RWPE1 (cell line): ENCODE measurements around the gene ATP2B2.
A peak's percentile ranks its signal among the peaks of the same experiment; 100 is the strongest.
"Not testable (repeated sequence)": the region's sequence is repeated elsewhere in the genome, so short reads cannot be mapped to it uniquely, and the experiment has no call there.

ENCODE experiments used
- CTCF ChIA-PET: fragments of 350-600 bp; sonication (Branson Sonifier 250); formaldehyde crosslinking; extraction: SDS; loops from one replicate; lab custom pipeline; 2021; lab: Yijun Ruan, JAX
- POLR2A ChIA-PET: fragments of 400-600 bp; formaldehyde crosslinking; extraction: SDS; loops from one replicate; lab custom pipeline; 2020; ENCODE audit warnings: antibody characterized with exemption; ENCODE audit not compliant: low non-redundant PET; lab: Yijun Ruan, JAX
- DNase-seq: peaks from one replicate; pipeline ENCODE4 v3.0.0; 2012; ENCODE audit warnings: low spot score
- H3K27ac ChIP-seq: fragments of 450-650 bp; 2 replicates; pipeline ENCODE4 v1.5.1; 2017
- CTCF ChIP-seq: fragments of 450-650 bp; conservative IDR thresholded peaks from 2 replicates; pipeline ENCODE4 v1.5.1; 2017; ENCODE audit warnings: low read depth, mild to moderate bottlenecking

Gene ATP2B2

GRCh38 chr3:10299175-10299574, 206.2 kb downstream of the ATP2B2 start:
- CTCF ChIA-PET: no interaction called here
- no peak for TF ChIP-seq CTCF
- no peak overlapping the region for H3K27ac ChIP-seq
- POLR2A ChIA-PET: no interaction called here
- DNase-seq: no peak

DNA sequence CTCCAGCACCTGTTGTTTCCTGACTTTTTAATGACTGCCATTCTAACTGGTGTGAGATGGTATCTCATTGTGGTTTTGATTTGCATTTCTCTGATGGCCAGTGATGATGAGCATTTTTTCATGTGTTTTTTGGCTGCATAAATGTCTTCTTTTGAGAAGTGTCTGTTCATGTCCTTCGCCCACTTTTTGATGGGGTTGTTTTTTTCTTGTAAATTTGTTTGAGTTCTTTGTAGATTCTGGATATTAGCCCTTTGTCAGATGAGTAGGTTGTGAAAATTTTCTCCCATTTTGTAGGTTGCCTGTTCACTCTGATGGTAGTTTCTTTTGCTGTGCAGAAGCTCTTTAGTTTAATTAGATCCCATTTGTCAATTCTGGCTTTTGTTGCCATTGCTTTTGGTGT, 207.3 kb downstream of the ATP2B2 start:
- DNase-seq, CTCF ChIA-PET, POLR2A ChIA-PET: not testable (repeated sequence)

DNA sequence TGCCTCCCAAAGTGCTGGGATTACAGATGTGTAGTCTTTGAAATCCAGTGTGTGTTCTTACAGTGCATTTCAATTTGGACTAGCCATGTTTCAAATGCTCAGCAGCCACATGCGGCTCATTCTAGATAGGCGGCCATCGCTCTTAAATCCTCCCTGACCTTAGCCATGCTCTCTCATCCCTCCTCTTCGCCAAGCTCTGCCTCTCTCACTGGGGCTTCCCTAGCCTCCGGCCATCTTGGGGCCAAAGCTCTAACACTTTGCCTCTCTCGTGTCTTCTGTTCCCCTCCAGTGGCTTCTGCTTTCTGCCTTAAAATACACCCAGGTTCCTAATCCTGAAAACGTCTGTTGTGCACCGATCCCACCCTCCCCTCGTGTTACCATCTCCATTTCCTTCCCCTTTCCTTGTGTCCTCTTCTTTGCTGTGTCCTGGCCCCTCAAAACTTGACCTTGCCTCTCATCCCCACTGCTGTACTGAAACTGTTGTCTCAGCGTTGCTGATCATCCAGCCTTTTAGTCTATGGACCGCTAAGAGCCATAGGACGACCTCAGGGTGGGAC, 211.3 kb downstream of the ATP2B2 start:
- DNase-seq: no peak
- ChIA-PET CTCF (no interaction called here), POLR2A (no interaction called here)
- H3K27ac ChIP-seq: no peak overlapping the region
- TF ChIP-seq CTCF: no peak

More for the DNA sequence above, 207.3 kb downstream of the ATP2B2 start:
- H3K27ac ChIP-seq: not testable (repeated sequence)

- CTCF ChIA-PET: no interaction called here
- no peak for DNase-seq
- H3K27ac ChIP-seq: no peak within 1 kb of the TSS
- no peak for TF ChIP-seq CTCF
- POLR2A ChIA-PET: no interaction called here
Observed at GRCh38 chr3:10292505-10293419, 212.6 kb downstream of the ATP2B2 start, which contains the start of gene GHRL. Gene GHRL (minus strand): TSS chr3:10292947. CDS start chr3:10290180, 2,767 bp downstream.

GRCh38 chr3:10291641-10292040, 213.7 kb downstream of the ATP2B2 start:
- ChIA-PET POLR2A (no interaction called here), CTCF (no interaction called here)
- TF ChIP-seq CTCF: no peak
- H3K27ac ChIP-seq: 0 out of 2 replicates have a peak overlapping the region, but pooled peaks have one; percentile 1
- no peak for DNase-seq

- CTCF ChIA-PET: no interaction called here
- POLR2A ChIA-PET: no interaction called here
- no peak for TF ChIP-seq CTCF
Observed at GRCh38 chr3:10290481-10291176, 214.8 kb downstream of the ATP2B2 start.

More at GRCh38 chr3:10290481-10291176, 214.8 kb downstream of the ATP2B2 start:
- H3K27ac ChIP-seq: 0 out of 2 replicates have a peak overlapping the region, but pooled peaks have one; percentile 1
- DNase-seq: no peak
